ENCODE measurements around the gene PRDX5. TPM values are rescaled to one million over a fixed set of nuclear protein-coding genes. Genes with fewer than 3 reads are reported as not detected.

PRDX5 gene
- total RNA-seq, 4 donors from 2014 or later: 152 to 381 (median 265) TPM

DNA sequence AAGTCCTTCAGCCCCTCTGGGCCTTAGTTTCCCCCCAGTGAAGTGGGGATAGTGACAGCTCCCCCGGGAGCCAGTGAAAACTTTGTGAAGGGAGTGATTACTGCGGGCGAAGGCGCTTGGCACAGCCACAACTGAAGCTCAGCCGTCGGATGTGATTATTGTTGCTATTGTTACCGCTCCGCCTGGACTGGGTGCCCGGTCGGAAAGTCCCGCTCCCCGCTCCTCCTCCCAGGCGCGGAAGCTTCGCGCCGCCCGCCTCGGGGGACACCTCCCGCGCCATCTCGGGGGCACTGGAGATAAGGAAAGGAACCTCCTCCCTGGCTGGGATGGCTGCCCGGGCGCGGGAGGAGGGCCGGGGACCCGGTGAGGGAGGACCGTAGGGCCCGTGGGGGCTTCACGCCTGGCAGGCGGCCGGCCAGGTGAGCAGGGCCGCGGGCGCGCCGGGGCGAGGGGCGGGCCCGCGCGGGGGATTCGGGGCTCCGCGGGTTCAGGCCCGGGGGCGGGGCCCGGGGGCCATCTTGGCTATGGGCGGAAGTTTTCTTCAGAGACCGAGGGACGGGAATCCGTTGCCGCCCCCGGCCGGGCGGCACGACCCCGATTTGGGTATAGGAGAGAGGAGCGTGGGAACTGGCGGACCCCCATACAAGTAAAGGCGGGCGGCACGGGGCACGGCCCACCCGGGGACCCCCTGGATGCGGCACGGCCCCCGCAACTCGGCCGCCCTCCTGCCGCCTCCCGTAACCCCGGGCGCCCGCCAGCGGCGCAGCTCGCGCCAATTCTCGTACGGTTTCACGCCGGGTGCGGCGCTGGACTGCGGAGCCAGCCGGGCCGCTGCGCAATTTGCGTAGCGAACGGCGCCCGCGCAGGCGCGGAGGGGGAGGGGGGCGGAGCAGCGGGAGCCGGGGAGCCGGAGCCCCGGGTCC is 32.7 kb upstream of the PRDX5 start, which contains the start of gene GPR137:
TSS of gene GPR137 (plus strand) at position 887 of the 923 bp plus-strand sequence. CDS start 677 bp downstream, outside the sequence.
- Histone ChIP-seq H3K27ac (peak within 1 kb of the TSS; percentile 95 to 99 (median 97)), H3K27me3 (peaks cover 9% of the 10 kb centered on the region), H3K4me3 (peak within 1 kb of the TSS; percentile 72 to 85 (median 78)), H3K4me1 (peaks cover 22 to 32% (median 26%) of the 10 kb centered on the region in 4 donors), H3K9me3 (no peaks in the 10 kb centered on the region), H3K36me3 (peaks cover 0 to 3% (median 0%) of the 10 kb centered on the region in 4 donors)
- intact Hi-C loops (cut with DNase I; ENCODE audit: low total_unique reads): no loop called here
- in situ Hi-C loops (cut with MboI; ENCODE audit: low pct_ligation_motif_present in 1 of 4, low pct_unique_long_range_greater_than_20kb in 1 of 4, low sequenced_read_pairs in 3 of 4): no loop called here
- 0% methylated on average over 53 of the region's 102 CpGs; no CpG with 5 or more reads in 1 of the 2 donors for WGBS, 2 donors (ENCODE audit: low coverage in 1 of 2)
- TF ChIP-seq EP300 (IDR thresholded peaks at IDR 0.05; ENCODE audit: low read depth) (no peak), POLR2A (IDR thresholded peaks at IDR 0.05) (peak; percentile 17), POLR2AphosphoS5 (IDR thresholded peaks at IDR 0.05) (peak in 2 of 3 donors; percentile 42 to 68)
- TF ChIP-seq, protein P1, sequence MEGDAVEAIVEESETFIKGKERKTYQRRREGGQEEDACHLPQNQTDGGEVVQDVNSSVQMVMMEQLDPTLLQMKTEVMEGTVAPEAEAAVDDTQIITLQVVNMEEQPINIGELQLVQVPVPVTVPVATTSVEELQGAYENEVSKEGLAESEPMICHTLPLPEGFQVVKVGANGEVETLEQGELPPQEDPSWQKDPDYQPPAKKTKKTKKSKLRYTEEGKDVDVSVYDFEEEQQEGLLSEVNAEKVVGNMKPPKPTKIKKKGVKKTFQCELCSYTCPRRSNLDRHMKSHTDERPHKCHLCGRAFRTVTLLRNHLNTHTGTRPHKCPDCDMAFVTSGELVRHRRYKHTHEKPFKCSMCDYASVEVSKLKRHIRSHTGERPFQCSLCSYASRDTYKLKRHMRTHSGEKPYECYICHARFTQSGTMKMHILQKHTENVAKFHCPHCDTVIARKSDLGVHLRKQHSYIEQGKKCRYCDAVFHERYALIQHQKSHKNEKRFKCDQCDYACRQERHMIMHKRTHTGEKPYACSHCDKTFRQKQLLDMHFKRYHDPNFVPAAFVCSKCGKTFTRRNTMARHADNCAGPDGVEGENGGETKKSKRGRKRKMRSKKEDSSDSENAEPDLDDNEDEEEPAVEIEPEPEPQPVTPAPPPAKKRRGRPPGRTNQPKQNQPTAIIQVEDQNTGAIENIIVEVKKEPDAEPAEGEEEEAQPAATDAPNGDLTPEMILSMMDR (IDR thresholded peaks at IDR 0.05): no peak
- peak; percentile 91 for DNase-seq

DNA sequence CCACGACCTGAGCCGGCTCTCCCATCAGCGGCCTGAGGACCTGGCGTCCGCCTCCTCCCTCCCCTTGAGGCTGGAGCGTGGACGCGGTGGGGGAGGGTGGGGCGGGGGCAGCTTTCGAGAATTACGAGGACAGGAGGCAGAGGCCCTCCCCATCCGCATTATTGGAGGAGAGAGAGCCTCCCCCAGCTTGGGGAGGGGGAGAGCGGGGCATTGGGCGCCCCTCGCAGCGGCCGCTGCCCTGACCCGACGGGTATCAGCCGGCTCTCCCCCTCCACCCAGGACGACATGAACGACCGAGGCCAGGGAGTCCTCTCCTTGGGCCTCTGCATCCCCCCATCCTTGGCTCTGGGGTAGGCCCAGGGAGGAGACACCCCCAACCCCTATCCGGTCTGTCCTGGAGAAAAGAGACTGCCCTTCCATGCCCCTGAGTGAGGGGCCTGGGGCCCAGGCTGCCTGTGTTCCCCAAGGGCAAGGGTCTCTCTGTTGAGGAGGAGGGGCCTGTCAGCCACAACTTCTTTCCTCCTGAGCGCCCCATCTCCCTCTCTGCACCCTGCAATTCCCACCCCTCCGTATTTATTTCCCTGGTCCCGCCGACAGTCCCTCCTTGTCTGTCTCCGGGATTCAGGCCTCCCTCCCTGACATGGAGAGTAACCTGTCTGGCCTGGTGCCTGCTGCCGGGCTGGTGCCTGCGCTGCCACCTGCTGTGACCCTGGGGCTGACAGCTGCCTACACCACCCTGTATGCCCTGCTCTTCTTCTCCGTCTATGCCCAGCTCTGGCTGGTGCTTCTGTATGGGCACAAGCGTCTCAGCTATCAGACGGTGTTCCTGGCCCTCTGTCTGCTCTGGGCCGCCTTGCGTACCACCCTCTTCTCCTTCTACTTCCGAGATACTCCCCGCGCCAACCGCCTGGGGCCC is 31.8 kb upstream of the PRDX5 start:
- peak overlapping the region; percentile 95 to 99 (median 97) for H3K27ac ChIP-seq
- TF ChIP-seq, protein P1 (IDR thresholded peaks at IDR 0.05): no peak
- intact Hi-C loops (cut with DNase I; ENCODE audit: low total_unique reads): no loop called here
- H3K27me3 ChIP-seq: peaks cover 18% of the 10 kb centered on the region
- peak; percentile 49 for DNase-seq
- WGBS, 2 donors (ENCODE audit: low coverage in 1 of 2): 23% methylated on average over 38 of the region's 40 CpGs; no CpG with 5 or more reads in 1 of the 2 donors
- in situ Hi-C loops (cut with MboI; ENCODE audit: low pct_ligation_motif_present in 1 of 4, low pct_unique_long_range_greater_than_20kb in 1 of 4, low sequenced_read_pairs in 3 of 4): no loop called here
- H3K4me1 ChIP-seq: peaks cover 22 to 36% (median 28%) of the 10 kb centered on the region in 4 donors
- H3K9me3 ChIP-seq: no peaks in the 10 kb centered on the region
- H3K4me3 ChIP-seq: peak overlapping the region; percentile 72 to 85 (median 78)
- no peaks in the 10 kb centered on the region for H3K36me3 ChIP-seq

DNA sequence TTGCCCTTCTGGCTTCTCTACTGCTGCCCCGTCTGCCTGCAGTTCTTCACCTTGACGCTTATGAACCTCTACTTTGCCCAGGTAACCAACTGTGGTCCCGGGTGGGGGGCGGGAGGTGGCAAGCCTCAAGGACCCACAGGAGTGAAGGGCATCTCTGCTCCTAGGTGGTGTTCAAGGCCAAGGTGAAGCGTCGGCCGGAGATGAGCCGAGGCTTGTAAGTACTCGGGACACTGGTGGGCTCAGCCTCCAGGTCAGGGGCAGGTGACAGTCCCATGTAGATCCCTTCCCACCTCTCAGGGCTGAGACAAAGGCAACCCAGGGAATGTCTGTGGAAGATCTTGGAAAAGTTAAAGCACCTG is 31.1 kb upstream of the PRDX5 start:
- Histone ChIP-seq H3K9me3 (no peaks in the 10 kb centered on the region), H3K4me1 (peaks cover 22 to 42% (median 34%) of the 10 kb centered on the region in 4 donors), H3K27me3 (peaks cover 24% of the 10 kb centered on the region), H3K27ac (no peak overlapping the region), H3K36me3 (no peaks in the 10 kb centered on the region), H3K4me3 (no peak overlapping the region)
- DNase-seq: no peak
- intact Hi-C loops (cut with DNase I; ENCODE audit: low total_unique reads) (no loop called here), in situ Hi-C loops (cut with MboI; ENCODE audit: low pct_ligation_motif_present in 1 of 4, low pct_unique_long_range_greater_than_20kb in 1 of 4, low sequenced_read_pairs in 3 of 4) (no loop called here)
- TF ChIP-seq EP300 (IDR thresholded peaks at IDR 0.05; ENCODE audit: low read depth): no peak
- no peak for TF ChIP-seq POLR2AphosphoS5 (IDR thresholded peaks at IDR 0.05)
- TF ChIP-seq, protein P1 (IDR thresholded peaks at IDR 0.05): no peak
- no peak for TF ChIP-seq POLR2A (IDR thresholded peaks at IDR 0.05)
- 89% methylated on average over 9 of the region's 9 CpGs; no CpG with 5 or more reads in 1 of the 2 donors for WGBS, 2 donors (ENCODE audit: low coverage in 1 of 2)

Measured in transverse colon (tissue), 4 donors.